IMR-90 (cell line): ENCODE results near the gene CDRT4. TPM values are rescaled to one million over a fixed set of nuclear protein-coding genes. Genes with fewer than 3 reads are reported as not detected.
A peak's percentile ranks its signal among the peaks of the same experiment; 100 is the strongest.

Source experiments
- ATAC-seq: fragments of 200-7000 bp; cut with Tn5 transposase; 2 replicates; pipeline ENCODE4 v1.9.1; 2020; ENCODE audit warnings: low read depth, mild to moderate bottlenecking, moderate library complexity
- BruUV-seq: library from RNA; stranded (reverse); fragments of 400-500 nt; replicated peaks from 2 replicates; lab custom pipeline; 2021; lab: Mats Ljungman, UMichigan
- CTCF ChIA-PET: fragments of 300-600 bp; formaldehyde crosslinking; extraction: SDS; loops from one replicate; lab custom pipeline; 2021; ENCODE audit warnings: antibody characterized with exemption; lab: Yijun Ruan, JAX
- POLR2A ChIA-PET: fragments of 300-600 bp; sonication (Branson Sonifier 250); formaldehyde crosslinking; loops from one replicate; lab custom pipeline; 2022; ENCODE audit warnings: antibody characterized with exemption; ENCODE audit not compliant: unreplicated experiment; lab: Charles Lee
- DNase-seq: peaks from one replicate; pipeline ENCODE4 v3.0.0; 2013
- H2AFZ ChIP-seq: replicated peaks from 2 replicates; pipeline ENCODE3; 2013; ENCODE audit warnings: low read length, mild to moderate bottlenecking; ENCODE audit not compliant: poor library complexity
- H2AK5ac ChIP-seq: 2 replicates; pipeline ENCODE4 v1.6.1; 2013; ENCODE audit warnings: low read depth, low read length, inconsistent platforms
- H2AK9ac ChIP-seq: replicated peaks from 2 replicates; pipeline ENCODE3; 2013; ENCODE audit warnings: mild to moderate bottlenecking, low read depth, low read length, moderate library complexity; ENCODE audit not compliant: poor library complexity
- H2BK120ac ChIP-seq: 2 replicates; pipeline ENCODE4 v1.6.1; 2013; ENCODE audit warnings: low read depth, low read length, inconsistent platforms
- H2BK15ac ChIP-seq: 3 replicates; pipeline ENCODE4 v1.6.1; 2013; ENCODE audit warnings: low read depth, low read length, inconsistent platforms
- H2BK20ac ChIP-seq: 2 replicates; pipeline ENCODE4 v1.6.1; 2013; ENCODE audit warnings: low read depth, mild to moderate bottlenecking, inconsistent platforms, low read length, moderate library complexity
- H2BK5ac ChIP-seq: 2 replicates; pipeline ENCODE4 v1.6.1; 2013; ENCODE audit warnings: mild to moderate bottlenecking, low read depth, low read length, inconsistent platforms; ENCODE audit not compliant: poor library complexity, severe bottlenecking
- H3K14ac ChIP-seq: replicated peaks from 2 replicates; pipeline ENCODE4 v1.6.1; 2013; ENCODE audit warnings: low read depth, low read length, inconsistent platforms
- H3K18ac ChIP-seq: 2 replicates; pipeline ENCODE4 v1.6.1; 2013; ENCODE audit warnings: low read depth, low read length, control low read depth
- H3K23ac ChIP-seq: 2 replicates; pipeline ENCODE4 v1.6.1; 2013; ENCODE audit warnings: low read depth, low read length, inconsistent platforms
- H3K27ac ChIP-seq: 2 replicates; pipeline ENCODE4 v1.5.1; 2013; ENCODE audit warnings: mild to moderate bottlenecking, control low read depth, low read length; ENCODE audit not compliant: insufficient read depth
- H3K27me3 ChIP-seq: 2 replicates; pipeline ENCODE4 v1.6.1; 2013; ENCODE audit warnings: low read length; ENCODE audit not compliant: control insufficient read depth, insufficient read depth
- H3K36me3 ChIP-seq: 2 replicates; pipeline ENCODE4 v1.6.1; 2013; ENCODE audit warnings: low read length, mixed read lengths; ENCODE audit not compliant: control insufficient read depth, insufficient read depth
- H3K4ac ChIP-seq: 2 replicates; pipeline ENCODE4 v1.6.1; 2013; ENCODE audit warnings: low read depth, low read length, inconsistent platforms
- H3K4me1 ChIP-seq: 2 replicates; pipeline ENCODE4 v1.6.1; 2013; ENCODE audit warnings: low read length, mixed read lengths; ENCODE audit not compliant: control insufficient read depth, insufficient read depth
- H3K4me2 ChIP-seq: 2 replicates; pipeline ENCODE4 v1.6.1; 2013; ENCODE audit warnings: low read depth, mild to moderate bottlenecking, control low read depth, low read length, moderate library complexity
- H3K4me3 ChIP-seq: 2 replicates; pipeline ENCODE4 v1.5.1; 2013; ENCODE audit warnings: low read depth, mild to moderate bottlenecking, control low read depth, low read length, moderate library complexity; ENCODE audit not compliant: insufficient read depth
- H3K56ac ChIP-seq: 2 replicates; pipeline ENCODE4 v1.6.1; 2013; ENCODE audit warnings: low read length, inconsistent platforms; ENCODE audit not compliant: insufficient read depth; ENCODE audit errors: extremely low read depth
- H3K79me1 ChIP-seq, 2 experiments: 2 replicates each; pipeline ENCODE4 v1.6.1; 2013; ENCODE audit warnings: low read length in 2 of 2, inconsistent platforms in 1 of 2, low read depth in 1 of 2
- H3K9ac ChIP-seq: 2 replicates; pipeline ENCODE4 v1.6.1; 2013; ENCODE audit warnings: low read depth, low read length, control low read depth
- H3K9me1 ChIP-seq: 2 replicates; pipeline ENCODE4 v1.6.1; 2013; ENCODE audit warnings: low read length, inconsistent platforms; ENCODE audit not compliant: insufficient read depth
- H3K9me3 ChIP-seq: 2 replicates; pipeline ENCODE4 v1.6.1; 2013; ENCODE audit warnings: low read length; ENCODE audit not compliant: control insufficient read depth, insufficient read depth
- H4K20me1 ChIP-seq: 2 replicates; pipeline ENCODE4 v1.6.1; 2013; ENCODE audit warnings: low read length, inconsistent platforms; ENCODE audit not compliant: insufficient read depth
- H4K5ac ChIP-seq: 2 replicates; pipeline ENCODE4 v1.6.1; 2013; ENCODE audit warnings: mild to moderate bottlenecking, low read depth, low read length, control low read depth
- H4K8ac ChIP-seq, 2 experiments: 2 replicates each; pipeline ENCODE4 v1.6.1; 2013; ENCODE audit warnings: low read depth in 2 of 2, low read length in 2 of 2, control low read depth in 1 of 2, inconsistent platforms in 1 of 2
- H4K91ac ChIP-seq: 2 replicates; pipeline ENCODE4 v1.6.1; 2013; ENCODE audit warnings: low read depth, low read length, inconsistent platforms; ENCODE audit not compliant: insufficient read depth
- CEBPB ChIP-seq: IDR thresholded peaks from 2 replicates; pipeline ENCODE4 v1.6.1; 2012; ENCODE audit warnings: low read depth, low read length, improper control_type of control experiment
- MAZ ChIP-seq: IDR thresholded peaks from 2 replicates; pipeline ENCODE4 v1.6.1; 2012; ENCODE audit warnings: low read depth, mild to moderate bottlenecking, low read length, improper control_type of control experiment, moderate library complexity, borderline replicate concordance
- MXI1 ChIP-seq: IDR thresholded peaks from 2 replicates; pipeline ENCODE4 v1.6.1; 2012; ENCODE audit warnings: low read depth, mild to moderate bottlenecking, low read length, moderate library complexity, borderline replicate concordance
- RAD21 ChIP-seq: IDR thresholded peaks from 2 replicates; pipeline ENCODE4 v1.6.1; 2012; ENCODE audit warnings: low read length, improper control_type of control experiment
- RCOR1 ChIP-seq: IDR thresholded peaks from 2 replicates; pipeline ENCODE4 v1.6.1; 2012; ENCODE audit warnings: mild to moderate bottlenecking, low read length, improper control_type of control experiment; ENCODE audit not compliant: insufficient replicate concordance
- SMC3 ChIP-seq: fragments of 150-350 bp; IDR thresholded peaks from 2 replicates; pipeline ENCODE4 v1.6.1; 2016; ENCODE audit warnings: low read depth, mild to moderate bottlenecking, antibody characterized with exemption, low read length, moderate library complexity
- WGBS, 2 experiments: methylation state at CpG; one replicate each; pipeline versions ENCODE4 v1.1.5 to v1.1.7; 2013; ENCODE audit warnings: missing lambda C conversion rate in 2 of 2; ENCODE audit not compliant: insufficient read length in 1 of 2; ENCODE audit errors: extremely low coverage in 2 of 2; 5-methylcytosine and 5-hydroxymethylcytosine counted together
- dilution Hi-C: fragments of 300-500 bp; cut with HindIII; formaldehyde crosslinking; loops from one replicate; pipeline ENCODE4 v1.14.3; 2018; ENCODE audit warnings: low sequenced_read_pairs; ENCODE audit not compliant: unreplicated experiment
- in situ Hi-C: fragments of 300-500 bp; cut with MboI; formaldehyde crosslinking; loops from 3 replicates; pipeline ENCODE4 v1.14.3; 2019; ENCODE audit warnings: low sequenced_read_pairs, inconsistent platforms, mixed read lengths
- intact Hi-C: fragments of 100-400 bp; cut with micrococcal nuclease; formaldehyde crosslinking; loops from 2 replicates; pipeline ENCODE4 v1.10.0; 2022
- polyA plus RNA-seq, 3 experiments: library from polyadenylated mRNA; depleted of rRNA; stranded (reverse); fragments of >200 nt; gene quantifications; 2 replicates each; pipeline ENCODE4 v1.2.3, GENCODE V29; 2012; ENCODE audit warnings: low replicate concordance in 1 of 3
- total RNA-seq: library from RNA; depleted of rRNA; stranded (reverse); fragments of >200 nt; gene quantifications from 2 replicates; pipeline ENCODE4 v1.2.3, GENCODE V29; 2012
- TF ChIP-seq, protein P1 (sequence below): fragments of 150-350 bp; IDR thresholded peaks from 2 replicates; pipeline ENCODE4 v1.6.1; 2016; ENCODE audit warnings: low read depth, mild to moderate bottlenecking, low read length, moderate library complexity, borderline replicate concordance
- TF ChIP-seq, protein P2 (sequence below): fragments of 150-350 bp; IDR thresholded peaks from 2 replicates; pipeline ENCODE4 v1.6.1; 2017; ENCODE audit warnings: mild to moderate bottlenecking, antibody characterized with exemption, low read length, low read depth

CDRT4 gene
- total and polyA plus RNA-seq, 2 of the 4 experiments (the other 2 are of a cell fraction): 0.90 to 3.7 TPM

DNA sequence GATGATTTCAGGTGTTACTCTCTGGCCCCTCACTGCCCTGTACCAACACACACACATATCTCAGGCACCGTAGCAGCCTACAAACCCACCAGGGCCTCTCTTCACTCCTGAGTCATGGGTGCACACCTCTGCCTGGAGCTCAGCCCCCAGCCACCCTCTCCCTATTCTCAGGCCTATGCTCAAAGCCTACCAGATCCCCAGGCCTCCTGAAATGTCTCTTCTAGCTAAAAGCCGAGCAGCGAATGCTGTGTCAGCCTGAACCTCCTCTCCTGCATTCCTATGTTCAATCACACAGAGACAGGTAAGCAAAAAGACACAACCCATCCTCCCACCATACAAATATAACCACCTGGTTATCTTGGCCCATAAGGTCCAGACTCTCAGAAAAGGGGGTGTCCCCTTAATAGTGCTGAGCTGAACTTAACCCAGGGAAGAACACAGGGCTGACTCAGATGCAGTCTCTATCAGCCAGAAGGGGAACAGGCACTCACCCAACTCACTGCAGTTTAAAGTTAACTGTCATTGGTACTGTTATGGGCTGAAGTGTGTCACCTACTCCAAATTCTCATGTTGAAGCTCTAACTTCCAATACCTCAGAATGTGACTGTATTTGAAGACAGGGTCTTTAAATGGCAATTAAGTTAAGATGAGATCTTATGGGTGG lies 64.0 kb downstream of the CDRT4 start (continued):
- TF ChIP-seq CEBPB: no peak

DNA sequence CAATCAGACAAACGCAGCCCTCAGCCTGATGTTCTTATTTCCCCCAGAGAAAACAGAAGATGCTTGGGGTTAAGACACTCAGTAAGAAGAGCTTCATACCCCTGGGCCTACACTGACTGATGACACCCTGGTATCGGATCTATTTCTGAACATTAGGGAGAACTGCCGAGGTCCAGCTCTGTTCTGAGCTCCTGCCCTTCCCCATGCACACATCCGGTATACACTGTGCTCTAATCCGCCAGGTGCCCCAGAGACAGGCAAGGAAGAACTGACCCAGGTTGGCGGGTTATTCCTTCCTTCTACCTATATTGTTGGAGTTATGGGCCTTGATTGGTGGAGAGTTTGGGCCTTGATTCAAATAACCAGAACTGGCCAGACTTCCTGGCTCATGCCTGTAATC lies 68.0 kb downstream of the CDRT4 start:
- Histone ChIP-seq H3K4me2 (no peak overlapping the region), H3K27me3 (no peaks in the 10 kb centered on the region), H4K8ac (peak overlapping the region in 1 of 2 experiments; percentile 83; a peak in 3 of 4 replicates), H3K9me3 (no peaks in the 10 kb centered on the region), H3K18ac (peak overlapping the region; percentile 69), H4K5ac (peak overlapping the region; percentile 31), H2BK20ac (peak overlapping the region; percentile 86), H3K36me3 (no peaks in the 10 kb centered on the region), H3K4me3 (no peak overlapping the region), H2BK15ac (peak overlapping the region; percentile 83), H3K9me1 (peaks cover 26% of the 10 kb centered on the region), H2AK5ac (peak overlapping the region; percentile 94), H3K23ac (no peak overlapping the region), H3K4me1 (peaks cover 23% of the 10 kb centered on the region), H3K14ac (peak overlapping the region; percentile 80), H3K79me1 (no peaks in the 10 kb centered on the region), H2BK120ac (peak overlapping the region; percentile 89), H2BK5ac (peak overlapping the region; percentile 51), H3K27ac (peak overlapping the region; percentile 16), H3K4ac (peak overlapping the region; percentile 87), H3K9ac (no peak overlapping the region), H2AFZ (peak overlapping the region; percentile 84), H4K91ac (peak overlapping the region; percentile 55; the same call in 1 of the 2 replicates), H2AK9ac (peak overlapping the region; percentile 0), H3K56ac (no peak overlapping the region), H4K20me1 (no peaks in the 10 kb centered on the region)
- CTCF ChIA-PET: no interaction called here
- TF ChIP-seq SMC3: no peak
- TF ChIP-seq RAD21: no peak
- TF ChIP-seq, protein P1, sequence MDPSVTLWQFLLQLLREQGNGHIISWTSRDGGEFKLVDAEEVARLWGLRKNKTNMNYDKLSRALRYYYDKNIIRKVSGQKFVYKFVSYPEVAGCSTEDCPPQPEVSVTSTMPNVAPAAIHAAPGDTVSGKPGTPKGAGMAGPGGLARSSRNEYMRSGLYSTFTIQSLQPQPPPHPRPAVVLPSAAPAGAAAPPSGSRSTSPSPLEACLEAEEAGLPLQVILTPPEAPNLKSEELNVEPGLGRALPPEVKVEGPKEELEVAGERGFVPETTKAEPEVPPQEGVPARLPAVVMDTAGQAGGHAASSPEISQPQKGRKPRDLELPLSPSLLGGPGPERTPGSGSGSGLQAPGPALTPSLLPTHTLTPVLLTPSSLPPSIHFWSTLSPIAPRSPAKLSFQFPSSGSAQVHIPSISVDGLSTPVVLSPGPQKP: no peak
- TF ChIP-seq MAZ: no peak
- TF ChIP-seq, protein P2, sequence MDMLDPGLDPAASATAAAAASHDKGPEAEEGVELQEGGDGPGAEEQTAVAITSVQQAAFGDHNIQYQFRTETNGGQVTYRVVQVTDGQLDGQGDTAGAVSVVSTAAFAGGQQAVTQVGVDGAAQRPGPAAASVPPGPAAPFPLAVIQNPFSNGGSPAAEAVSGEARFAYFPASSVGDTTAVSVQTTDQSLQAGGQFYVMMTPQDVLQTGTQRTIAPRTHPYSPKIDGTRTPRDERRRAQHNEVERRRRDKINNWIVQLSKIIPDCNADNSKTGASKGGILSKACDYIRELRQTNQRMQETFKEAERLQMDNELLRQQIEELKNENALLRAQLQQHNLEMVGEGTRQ: no peak
- no peak for TF ChIP-seq RCOR1
- TF ChIP-seq MXI1: no peak
- DNase-seq (no peak), ATAC-seq (no peak)
- WGBS, 2 experiments: 80% methylated on average over 1 of the region's 6 CpGs; no CpG with 5 or more reads in 1 of the 2 experiments
- dilution Hi-C loops: no loop called here
- BruUV-seq: no TSS peak
- intact Hi-C loops: no loop called here
- in situ Hi-C loops: no loop called here
- POLR2A ChIA-PET: no interaction called here
